GM12878 (cell line): ENCODE measurements around the gene CALM3.

Experiments
- CEBPB ChIP-seq, 2 experiments: fragments of 150-350 bp in 1 of 2; IDR thresholded peaks; 2 replicates each; pipeline ENCODE4 v1.6.1; 2012 to 2014; ENCODE audit warnings: low read depth in 2 of 2, low read length in 2 of 2, borderline replicate concordance in 1 of 2, inconsistent platforms in 1 of 2
- CHD1 ChIP-seq: IDR thresholded peaks from 2 replicates; pipeline ENCODE4 v1.6.1; 2012; ENCODE audit warnings: low read depth, low read length, improper control_type of control experiment
- CTCF ChIP-seq, 3 experiments: IDR thresholded peaks in 2 of 3; conservative IDR thresholded peaks in 1 of 3; 2 replicates each; pipeline ENCODE4 v1.5.1; 2011; ENCODE audit warnings: low read depth in 3 of 3, low read length in 3 of 3, mild to moderate bottlenecking in 3 of 3, control low read depth in 2 of 3, moderate library complexity in 2 of 3, inconsistent platforms in 1 of 3, mixed read lengths in 1 of 3; ENCODE audit not compliant: control insufficient read depth in 2 of 3, insufficient read depth in 1 of 3; ENCODE audit errors: extremely low read depth in 1 of 3
- MXI1 ChIP-seq: fragments of 150-350 bp; IDR thresholded peaks from 2 replicates; pipeline ENCODE4 v1.6.1; 2011; ENCODE audit warnings: low read depth, mild to moderate bottlenecking, inconsistent platforms, low read length, improper control_type of control experiment
- POLR2A ChIP-seq: IDR thresholded peaks from 2 replicates; pipeline ENCODE4 v1.6.1; 2011; ENCODE audit warnings: low read depth, mild to moderate bottlenecking, low read length
- POLR2AphosphoS5 ChIP-seq: IDR thresholded peaks from 2 replicates; pipeline ENCODE4 v1.6.1; 2011; ENCODE audit warnings: mild to moderate bottlenecking, low read length, inconsistent platforms

DNA sequence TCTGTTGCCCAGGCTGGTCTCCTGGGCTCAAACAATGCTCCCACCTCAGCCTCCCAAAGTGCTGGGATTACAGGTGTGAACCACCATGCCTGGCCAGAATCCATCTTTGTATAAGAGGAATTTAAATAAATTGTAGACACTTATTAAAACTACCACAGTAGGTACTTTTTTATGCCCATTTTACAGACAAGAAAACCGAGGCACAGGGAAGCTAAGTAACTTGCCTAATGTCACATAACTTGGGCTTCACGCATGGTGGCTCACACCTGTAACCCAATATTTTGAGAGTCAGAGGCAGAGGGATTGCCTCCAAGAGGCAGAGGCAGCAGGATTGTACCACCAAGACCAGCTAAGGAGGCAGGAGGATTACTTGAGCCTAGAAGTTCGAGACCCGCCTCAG, 22.7 kb upstream of the CALM3 start:
- TF ChIP-seq POLR2AphosphoS5 (no peak), CEBPB (IDR thresholded peaks at IDR 0.05; ENCODE audit: borderline replicate concordance in 1 of 2, low read depth in 2 of 2, low read length in 2 of 2) (no peak), CTCF (IDR thresholded peaks at IDR 0.05 in 2 of 3, conservative IDR thresholded peaks at IDR 0.05 in 1 of 3; ENCODE audit: control insufficient read depth in 2 of 3, extremely low read depth in 1 of 3, insufficient read depth in 1 of 3, low read depth in 3 of 3, low read length in 3 of 3) (no peak), POLR2A (no peak), CHD1 (no peak), MXI1 (no peak)
